ENCODE results near the gene CAP2.
"Not testable (repeated sequence)": the region's sequence is repeated elsewhere in the genome, so short reads cannot be mapped to it uniquely, and the experiment has no call there.

Gene CAP2

DNA sequence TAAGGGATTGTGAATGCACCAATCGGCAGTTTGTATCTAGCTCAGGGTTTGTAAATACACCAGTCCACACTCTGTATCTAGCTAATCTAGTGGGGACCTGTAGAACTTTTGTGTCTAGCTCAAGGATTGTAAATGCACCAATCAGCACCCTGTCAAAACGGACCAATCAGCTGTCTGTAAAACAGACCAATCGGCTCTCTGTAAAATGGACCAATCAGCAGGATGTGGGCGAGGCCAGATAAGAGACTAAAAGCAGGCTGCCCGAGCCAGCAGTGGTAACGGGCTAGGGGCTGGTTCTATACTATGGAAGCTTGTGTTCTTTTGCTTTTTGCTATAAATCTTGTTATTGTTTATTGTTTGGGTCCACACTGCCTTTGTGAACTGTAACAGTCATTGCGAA is 187.9 kb downstream of the CAP2 start:
- DNase-seq (ENCODE audit: low spot score): not testable (repeated sequence)

GRCh38 chr6:17583811-17584210 is 190.4 kb downstream of the CAP2 start:
- DNase-seq (ENCODE audit: low spot score): no peak

DNA sequence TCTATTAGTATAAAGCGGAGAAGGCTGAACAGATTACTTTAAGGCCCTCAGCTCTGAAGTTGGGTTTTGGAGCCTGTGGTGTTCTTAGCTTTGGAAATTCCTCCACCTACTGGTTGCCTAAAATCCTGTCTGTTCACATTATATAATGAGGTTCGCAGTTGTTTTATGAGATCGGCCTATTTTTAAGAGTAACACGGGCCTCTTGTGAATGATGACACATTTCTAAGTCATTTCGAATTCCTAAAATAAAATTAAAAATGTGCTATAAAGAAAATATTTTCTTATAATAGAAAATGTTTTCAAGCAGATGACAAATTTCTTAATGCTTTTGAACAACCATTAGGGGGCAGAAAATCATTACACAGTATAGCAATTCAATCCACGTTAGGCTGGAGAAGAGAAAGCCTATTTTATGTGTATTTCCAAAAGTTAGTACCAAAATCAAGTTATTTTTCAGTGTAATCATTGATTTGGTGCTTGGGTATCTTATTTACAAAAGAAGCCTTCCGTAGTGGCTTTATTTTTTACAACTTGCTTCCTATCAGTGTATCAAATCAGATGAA is 190.9 kb downstream of the CAP2 start:
- DNase-seq (ENCODE audit: low spot score): peak; percentile 83

- DNase-seq (ENCODE audit: low spot score): peak; percentile 40
These were observed 192.5 kb downstream of the CAP2 start for GRCh38 chr6:17585766-17586490.

- DNase-seq (ENCODE audit: low spot score): not testable (repeated sequence)
These were observed 193.2 kb downstream of the CAP2 start for GRCh38 chr6:17586623-17587022.

DNA sequence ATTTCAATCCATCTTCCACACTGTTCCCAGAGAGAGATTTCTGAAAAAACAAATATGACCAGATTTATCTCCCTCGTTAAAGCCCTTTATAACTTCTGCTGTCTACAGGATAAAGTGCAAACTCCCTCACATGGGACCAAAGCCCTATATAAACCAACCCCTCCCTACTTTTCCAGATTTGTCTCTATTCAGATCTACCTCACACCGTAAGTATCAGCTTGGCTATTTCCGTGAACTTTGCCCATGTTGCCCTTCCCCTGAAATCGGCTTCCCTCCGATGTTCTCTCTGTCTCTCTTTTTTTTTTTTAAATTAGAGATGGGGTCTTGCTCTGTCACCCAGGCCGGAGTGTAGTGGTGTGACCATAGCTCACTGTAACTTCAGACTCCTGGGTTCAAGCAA is 194.6 kb downstream of the CAP2 start:
- DNase-seq (ENCODE audit: low spot score): no peak

DNA sequence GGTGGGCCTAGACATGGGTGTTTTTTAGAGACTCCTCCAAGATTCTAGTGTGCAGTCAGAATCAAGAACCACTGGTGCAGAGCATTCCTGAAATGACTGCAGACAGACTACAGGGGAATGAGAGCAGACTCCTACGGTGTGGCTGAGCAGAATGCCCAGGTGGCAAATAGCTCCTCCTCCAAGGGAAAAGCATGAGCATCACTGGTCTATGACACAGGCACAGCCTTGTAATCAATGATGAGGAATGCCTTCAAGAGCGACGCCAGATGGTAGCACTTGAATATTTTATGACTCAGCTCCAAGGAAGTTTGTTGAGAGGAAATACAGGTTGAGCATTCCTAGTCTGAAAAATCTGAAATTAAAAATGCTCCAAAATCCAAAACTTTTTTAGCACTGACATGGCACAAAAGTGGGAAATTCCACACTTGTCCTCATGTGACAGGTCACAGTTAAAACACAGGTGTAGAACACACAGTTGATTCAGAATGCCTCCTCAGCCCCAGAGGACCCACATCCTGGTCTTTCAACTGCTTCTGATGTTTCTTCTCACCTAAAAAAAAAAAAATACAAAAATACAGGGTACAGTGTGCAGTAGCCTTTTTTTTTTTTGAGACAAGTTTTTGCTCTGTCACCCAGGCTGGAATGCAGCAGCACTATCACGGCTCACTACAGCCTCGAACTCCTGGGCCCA is 196.2 kb downstream of the CAP2 start:
- peak; percentile 32 for DNase-seq (ENCODE audit: low spot score)

- DNase-seq (ENCODE audit: low spot score): no peak
These were observed 197.9 kb downstream of the CAP2 start for GRCh38 chr6:17591287-17591686.

DNA sequence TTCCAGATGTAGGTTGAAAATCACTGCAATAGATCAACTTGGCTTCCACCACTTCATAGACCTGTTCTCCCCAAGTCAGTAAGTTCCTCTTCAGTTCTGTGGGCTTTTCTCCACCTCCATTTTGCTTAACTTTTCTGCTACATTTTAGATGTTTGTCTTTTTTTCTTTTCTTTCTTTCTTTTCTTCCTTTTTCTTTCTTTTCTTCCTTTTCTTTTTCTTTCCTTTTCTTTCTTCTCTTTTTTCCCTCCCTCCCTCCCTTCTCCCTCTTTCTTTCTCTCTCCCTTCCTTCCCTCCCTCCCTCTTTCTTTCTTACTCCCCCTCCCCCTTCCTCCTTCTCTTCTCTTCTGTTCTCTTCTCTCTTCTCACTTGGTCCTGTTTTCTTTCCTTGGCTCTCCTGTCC is 199.9 kb downstream of the CAP2 start:
- no peak for DNase-seq (ENCODE audit: low spot score)

- no peak for DNase-seq (ENCODE audit: low spot score)
These were observed 202.7 kb downstream of the CAP2 start for GRCh38 chr6:17596085-17596484.

DNA sequence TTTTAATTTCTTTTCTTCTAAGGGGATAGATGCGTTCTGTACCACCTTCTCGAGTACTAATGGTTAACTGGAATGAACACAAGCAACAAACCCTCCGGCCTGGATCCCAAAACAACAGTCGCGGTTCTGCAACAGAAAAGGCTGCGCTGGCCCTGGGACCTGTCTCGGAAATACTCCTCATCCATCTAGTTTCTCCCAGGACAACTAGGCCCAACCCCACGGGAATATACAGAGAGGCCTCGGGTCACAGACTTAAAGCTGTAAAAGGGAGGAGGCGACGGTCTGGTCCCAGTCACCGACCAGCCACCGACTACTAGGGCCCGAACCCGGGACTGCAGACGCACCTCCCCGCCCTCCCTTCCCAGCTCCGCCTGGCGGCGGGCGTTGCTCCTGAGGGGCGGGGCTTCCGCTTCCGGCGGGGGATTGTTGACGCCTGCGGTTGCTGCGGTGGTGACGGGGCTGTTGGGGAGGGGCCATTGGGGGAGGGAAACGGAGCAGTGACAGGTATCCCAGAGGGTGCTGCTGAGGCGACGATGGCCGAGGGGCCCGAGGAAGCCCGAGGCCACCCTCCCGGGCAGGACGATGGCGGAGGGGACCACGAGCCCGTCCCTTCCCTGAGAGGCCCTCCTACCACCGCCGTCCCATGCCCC is 206.6 kb downstream of the CAP2 start, which contains the start of gene FAM8A1:
TSS of gene FAM8A1 (plus strand) at position 426 of the 650 bp plus-strand sequence. CDS start at position 534, 108 bp downstream.
- DNase-seq (ENCODE audit: low spot score): peak; percentile 96

DNA sequence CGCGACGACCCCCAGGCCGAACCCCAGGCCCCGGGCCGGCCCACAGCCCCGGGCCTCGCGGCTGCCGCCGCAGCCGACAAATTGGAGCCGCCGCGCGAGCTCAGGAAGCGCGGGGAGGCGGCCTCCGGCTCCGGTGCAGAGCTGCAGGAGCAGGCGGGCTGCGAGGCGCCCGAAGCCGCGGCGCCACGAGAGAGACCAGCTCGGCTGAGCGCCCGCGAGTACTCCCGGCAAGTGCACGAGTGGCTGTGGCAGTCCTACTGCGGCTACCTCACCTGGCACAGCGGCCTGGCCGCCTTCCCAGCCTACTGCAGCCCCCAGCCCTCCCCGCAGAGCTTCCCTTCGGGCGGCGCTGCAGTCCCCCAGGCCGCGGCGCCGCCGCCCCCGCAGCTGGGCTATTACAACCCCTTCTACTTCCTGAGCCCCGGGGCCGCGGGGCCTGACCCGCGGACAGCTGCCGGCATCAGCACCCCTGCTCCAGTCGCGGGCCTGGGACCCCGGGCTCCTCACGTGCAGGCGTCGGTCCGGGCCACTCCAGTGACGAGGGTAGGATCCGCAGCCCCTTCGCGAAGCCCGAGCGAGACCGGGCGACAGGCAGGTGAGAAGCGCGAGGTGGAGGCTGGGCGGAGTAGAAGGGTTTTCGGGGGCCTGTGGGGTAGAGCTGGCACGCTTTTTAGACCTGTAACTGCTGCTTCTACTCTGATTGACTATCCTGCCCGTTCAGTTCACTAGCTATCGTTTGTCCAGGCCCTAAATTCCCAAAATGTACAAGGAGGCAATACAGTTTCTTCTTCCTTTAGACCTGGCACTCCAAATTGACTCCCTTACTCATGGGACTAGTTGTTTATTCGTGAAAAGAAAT is 207.4 kb downstream of the CAP2 start:
- DNase-seq (ENCODE audit: low spot score): peak; percentile 47

DNA sequence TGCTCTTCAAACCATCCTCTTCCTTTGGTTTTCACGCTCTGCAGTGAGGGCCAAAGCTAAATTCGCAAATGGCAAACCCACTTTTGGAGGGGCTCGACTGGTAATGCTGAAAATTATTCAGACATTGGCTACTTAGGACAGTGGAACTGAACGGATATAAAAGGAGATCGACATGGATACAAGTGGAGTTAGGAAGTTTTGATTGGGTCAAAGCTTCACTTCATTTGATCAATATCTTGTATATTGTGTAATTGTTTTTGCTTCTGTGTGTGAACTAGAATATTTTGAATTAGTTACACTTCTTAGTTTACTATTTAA is 207.9 kb downstream of the CAP2 start:
- no peak for DNase-seq (ENCODE audit: low spot score)

- DNase-seq (ENCODE audit: low spot score): no peak
These were observed 209.5 kb downstream of the CAP2 start for GRCh38 chr6:17602888-17603287.

- DNase-seq (ENCODE audit: low spot score): no peak
These were observed 213.2 kb downstream of the CAP2 start for GRCh38 chr6:17606606-17607005.
